K562 (cell line): ENCODE results near the gene GALR3. TPM values are rescaled to one million over a fixed set of nuclear protein-coding genes. Genes with fewer than 3 reads are reported as not detected.

Experiments used
- ATAC-seq: fragments of 200-7000 bp; cut with Tn5 transposase; 3 replicates; pipeline ENCODE4 v1.9.1; 2020; ENCODE audit warnings: moderate library complexity
- BruUV-seq: library from RNA; stranded (reverse); fragments of 400-500 nt; replicated peaks from 2 replicates; lab custom pipeline; 2021; lab: Mats Ljungman, UMichigan
- CTCF ChIA-PET: fragments of 300-600 bp; formaldehyde crosslinking; extraction: SDS; loops from one replicate; lab custom pipeline; 2021; ENCODE audit warnings: low intra/inter-chr PET ratio; lab: Yijun Ruan, JAX
- POLR2A ChIA-PET: fragments of 300-600, 350-650 bp; sonication (Branson Sonifier 250); formaldehyde crosslinking; extraction: SDS; loops from one replicate; lab custom pipeline; 2021; ENCODE audit warnings: antibody characterized with exemption, inconsistent platforms; lab: Yijun Ruan, JAX
- DNase-seq, 4 experiments: peaks; one replicate each; pipeline versions ENCODE4 v3.0.0 to v3.0.0-alpha.2; 2011 to 2018; ENCODE audit warnings: low spot score in 3 of 4, mixed read lengths in 3 of 4; ENCODE audit errors: extremely low read depth in 1 of 4
- FAIRE-seq: peaks from 2 replicates; lab custom pipeline; 2011; peaks lifted over from hg19 to GRCh38; lab: Jason Lieb, UNC
- H2AFZ ChIP-seq: 2 replicates; pipeline ENCODE4 v1.6.0; 2011; ENCODE audit warnings: low read depth, low read length, control low read depth, inconsistent platforms
- H3K27ac ChIP-seq: fragments of 200-600 bp; 3 replicates; pipeline ENCODE4 v1.8.0; 2011; ENCODE audit warnings: low read depth, mild to moderate bottlenecking, control low read depth, inconsistent platforms, low read length, moderate library complexity, mixed read lengths; ENCODE audit errors: extremely low read depth
- H3K27me3 ChIP-seq, 2 experiments: fragments of 300-600 bp in 1 of 2; 2 replicates in 1 of 2; 3 replicates in 1 of 2; pipeline versions ENCODE4 v1.6.0 to v1.8.0; 2011; ENCODE audit warnings: inconsistent platforms in 2 of 2, low read length in 2 of 2, mild to moderate bottlenecking in 1 of 2, mixed read lengths in 1 of 2, moderate library complexity in 1 of 2; ENCODE audit not compliant: control insufficient read depth in 2 of 2, insufficient read depth in 2 of 2
- H3K36me3 ChIP-seq: fragments of 300-600 bp; 3 replicates; pipeline ENCODE4 v1.8.0; 2011; ENCODE audit warnings: mild to moderate bottlenecking, low read length, inconsistent platforms; ENCODE audit not compliant: control insufficient read depth, insufficient read depth
- H3K4me1 ChIP-seq, 2 experiments: fragments of 200-600 bp in 1 of 2; replicated peaks in 1 of 2; 2 replicates in 1 of 2; 3 replicates in 1 of 2; pipeline versions ENCODE4 v1.5.1 to v1.8.0; 2011; ENCODE audit warnings: inconsistent platforms in 2 of 2, low read length in 2 of 2, mild to moderate bottlenecking in 1 of 2, mixed read lengths in 1 of 2, moderate library complexity in 1 of 2; ENCODE audit not compliant: control insufficient read depth in 2 of 2, insufficient read depth in 2 of 2
- H3K4me2 ChIP-seq: 2 replicates; pipeline ENCODE4 v1.6.1; 2011; ENCODE audit warnings: low read length, control low read depth, inconsistent platforms, mixed read lengths; ENCODE audit not compliant: insufficient read depth
- H3K4me3 ChIP-seq: fragments of 200-600 bp; sonication (generic), shearing (Covaris generic); 2 replicates; pipeline ENCODE4 v1.5.1; 2016; ENCODE audit warnings: control low read depth, inconsistent platforms
- H3K79me2 ChIP-seq: fragments of 200-600 bp; 3 replicates; pipeline ENCODE4 v1.8.0; 2011; ENCODE audit warnings: low read length, inconsistent platforms; ENCODE audit not compliant: control insufficient read depth, insufficient read depth
- H3K9ac ChIP-seq, 2 experiments: 2 replicates each; pipeline versions ENCODE4 v1.6.0 to v1.6.1; 2011; ENCODE audit warnings: low read depth in 2 of 2, low read length in 2 of 2, control low read depth in 1 of 2, inconsistent platforms in 1 of 2, mild to moderate bottlenecking in 1 of 2, mixed read lengths in 1 of 2; ENCODE audit not compliant: insufficient read depth in 1 of 2
- H3K9me1 ChIP-seq: one replicate; pipeline ENCODE4 v1.6.0; 2011; ENCODE audit warnings: inconsistent platforms, mild to moderate bottlenecking, low read length, moderate library complexity; ENCODE audit not compliant: control insufficient read depth, insufficient read depth
- H3K9me3 ChIP-seq: replicated peaks from 2 replicates; pipeline ENCODE4 v1.5.1; 2011; ENCODE audit warnings: low read depth, low read length, inconsistent platforms; ENCODE audit not compliant: control insufficient read depth, insufficient read depth
- H4K20me1 ChIP-seq: replicated peaks from 2 replicates; pipeline ENCODE4 v1.6.1; 2011; ENCODE audit warnings: low read length, inconsistent platforms, mixed read lengths; ENCODE audit not compliant: control insufficient read depth, insufficient read depth
- CEBPZ ChIP-seq: fragments of 150-350 bp; IDR thresholded peaks from 2 replicates; pipeline ENCODE4 v1.6.1; 2014; ENCODE audit warnings: low read depth, mild to moderate bottlenecking, low read length, borderline replicate concordance
- MTA3 ChIP-seq: fragments of 450-650 bp; formaldehyde crosslinking; IDR thresholded peaks from 2 replicates; pipeline ENCODE4 v1.6.1; 2017; ENCODE audit warnings: mild to moderate bottlenecking, borderline replicate concordance
- POLR2H ChIP-seq: IDR thresholded peaks from 2 replicates; pipeline ENCODE4 v1.6.1; 2016; ENCODE audit warnings: missing genetic modification characterization, low read depth, mild to moderate bottlenecking, control low read depth, missing compliant biosample characterization, moderate library complexity
- POLR3A ChIP-seq: IDR thresholded peaks from 2 replicates; pipeline ENCODE4 v1.6.1; 2011; ENCODE audit warnings: borderline replicate concordance, mild to moderate bottlenecking, moderate library complexity; ENCODE audit not compliant: insufficient read length, insufficient read depth; ENCODE audit errors: extremely low read depth
- RFX5 ChIP-seq: IDR thresholded peaks from 2 replicates; pipeline ENCODE4 v1.6.1; 2011; ENCODE audit warnings: low read depth, mild to moderate bottlenecking, improper control_type of control experiment, low read length
- TAF1 ChIP-seq: IDR thresholded peaks from 2 replicates; pipeline ENCODE4 v1.6.1; 2011; ENCODE audit warnings: mild to moderate bottlenecking, low read length, moderate library complexity; ENCODE audit not compliant: insufficient read depth, control insufficient read depth, severe bottlenecking; ENCODE audit errors: extremely low read depth
- ZKSCAN1 ChIP-seq: fragments of 150-350 bp; IDR thresholded peaks from 2 replicates; pipeline ENCODE4 v1.6.1; 2016; ENCODE audit warnings: low read depth, low read length
- ZNF239 ChIP-seq: fragments of 250-450 bp; sonication (Bioruptor Pico); IDR thresholded peaks from 2 replicates; pipeline ENCODE4 v1.4.0; 2020; ENCODE audit warnings: mild to moderate bottlenecking
- WGBS: fragments of 100-300 bp; shearing (Covaris generic); methylation state at CpG from one replicate; pipeline ENCODE4 v1.1.6; 2016; ENCODE audit warnings: low coverage, mixed read lengths; ENCODE audit not compliant: insufficient coverage; ENCODE audit errors: missing lambda C conversion rate; 5-methylcytosine and 5-hydroxymethylcytosine counted together
- in situ Hi-C: fragments of 300-500 bp; cut with MboI; formaldehyde crosslinking; loops from 4 replicates; pipeline ENCODE4 v1.15.0; 2018; ENCODE audit warnings: inconsistent platforms, mixed read lengths
- intact Hi-C: fragments of 100-400 bp; cut with micrococcal nuclease; formaldehyde crosslinking; loops from 2 replicates; pipeline ENCODE4 v1.14.2; 2022
- polyA plus RNA-seq, 8 experiments: library from polyadenylated mRNA; depleted of rRNA in 4 of 8; stranded (reverse) in 5 of 8; unstranded in 3 of 8; fragments of >200 nt; fragmentation: Nextera tagmentation in 2 of 8; fragmentation: Illumina TruSeq in 1 of 8; extraction: Ambion mirVana in 2 of 8; extraction: Trizol in 1 of 8; gene quantifications; 2 replicates each; pipeline versions ENCODE4 v1.2.1 to v1.2.3, GENCODE V29; 2011 to 2014; ENCODE audit warnings: inconsistent platforms in 1 of 8, missing spikeins in 1 of 8
- total RNA-seq, 7 experiments: library from RNA; depleted of rRNA in 6 of 7; stranded (reverse); fragments of >200 nt in 6 of 7; fragmentation: Illumina TruSeq in 2 of 7; extraction: Trizol in 2 of 7; gene quantifications; 2 replicates each; pipeline versions ENCODE4 v1.2.1 to v1.2.3, GENCODE V29; 2011 to 2021; ENCODE audit warnings: low replicate concordance in 1 of 7
- TF ChIP-seq, protein P1 (sequence below): sonication (generic); formaldehyde crosslinking; IDR thresholded peaks from 2 replicates; pipeline ENCODE4 v1.8.1; 2022; ENCODE audit warnings: missing genetic modification reagents

Gene GALR3
- total and polyA plus RNA-seq, 9 of the 15 experiments (the other 6 are each of a cell fraction or from before 2014, with no cell fraction given), result 0.13 TPM; not detected in 8

GRCh38 chr22:37777122-37777687 is 46.0 kb upstream of the GALR3 start (continued):
- 0 out of 2 replicates have a peak, but pooled peaks have one; percentile 20 for TF ChIP-seq MTA3
- TF ChIP-seq, all 486 proteins: peak for 43

GRCh38 chr22:37778370-37779009 is 44.7 kb upstream of the GALR3 start:
- no peak for TF ChIP-seq ZNF239 (CRISPR knock-in tag)
- TF ChIP-seq POLR2H (tag), result no peak
- TF ChIP-seq, protein P1, sequence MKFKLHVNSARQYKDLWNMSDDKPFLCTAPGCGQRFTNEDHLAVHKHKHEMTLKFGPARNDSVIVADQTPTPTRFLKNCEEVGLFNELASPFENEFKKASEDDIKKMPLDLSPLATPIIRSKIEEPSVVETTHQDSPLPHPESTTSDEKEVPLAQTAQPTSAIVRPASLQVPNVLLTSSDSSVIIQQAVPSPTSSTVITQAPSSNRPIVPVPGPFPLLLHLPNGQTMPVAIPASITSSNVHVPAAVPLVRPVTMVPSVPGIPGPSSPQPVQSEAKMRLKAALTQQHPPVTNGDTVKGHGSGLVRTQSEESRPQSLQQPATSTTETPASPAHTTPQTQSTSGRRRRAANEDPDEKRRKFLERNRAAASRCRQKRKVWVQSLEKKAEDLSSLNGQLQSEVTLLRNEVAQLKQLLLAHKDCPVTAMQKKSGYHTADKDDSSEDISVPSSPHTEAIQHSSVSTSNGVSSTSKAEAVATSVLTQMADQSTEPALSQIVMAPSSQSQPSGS (CRISPR knock-in tag), result no peak
- no peak for TF ChIP-seq ZKSCAN1
- TF ChIP-seq TAF1, result no peak
- no peak for TF ChIP-seq POLR3A
- no peak for TF ChIP-seq RFX5
- no peak for TF ChIP-seq CEBPZ
- Histone ChIP-seq H4K20me1 (no peaks in the 10 kb centered on the region), H3K9ac (no peak overlapping the region), H3K36me3 (no peaks in the 10 kb centered on the region), H3K27me3 (no peaks in the 10 kb centered on the region), H3K9me1 (no peaks in the 10 kb centered on the region), H3K27ac (no peak overlapping the region), H3K4me1 (peaks cover 12 to 14% of the 10 kb centered on the region in 2 experiments; a peak in 4 of 5 replicates), H3K9me3 (no peaks in the 10 kb centered on the region), H3K4me2 (no peak overlapping the region), H2AFZ (no peak overlapping the region), H3K79me2 (no peaks in the 10 kb centered on the region), H3K4me3 (no peak overlapping the region)
- in situ Hi-C loops, result no loop called here
- ChIA-PET POLR2A (interaction anchor here (0.7 to 2.0 kb wide), 2 partner anchors 10 to 11 kb away, joined by 3 to 4 read pairs; no protein-coding TSS in a partner anchor), CTCF (no interaction called here)
- no peak for ATAC-seq
- FAIRE-seq, result no peak
- WGBS, result 49% methylated on average over 9 of the region's 10 CpGs
- DNase-seq, result no peak
- no TSS peak for BruUV-seq
- intact Hi-C loops, result no loop called here
